SJSA1 (cell line): Measurements from ENCODE around the gene CAST. TPM values are rescaled to one million over a fixed set of nuclear protein-coding genes. Genes with fewer than 3 reads are reported as not detected.

Experiments used
- DNase-seq, 2 experiments: peaks; one replicate each; pipeline ENCODE4 v3.0.0-alpha.2; 2015 to 2020; ENCODE audit warnings: low spot score in 2 of 2, low read depth in 1 of 2
- H3K27ac ChIP-seq: fragments of 250-450 bp; sonication (Bioruptor Pico); 2 replicates; pipeline ENCODE4 v1.5.1; 2020; ENCODE audit warnings: mild to moderate bottlenecking, moderate library complexity
- H3K27me3 ChIP-seq: fragments of 250-450 bp; sonication (Bioruptor Pico); replicated peaks from 2 replicates; pipeline ENCODE4 v1.5.1; 2020; ENCODE audit warnings: mild to moderate bottlenecking, moderate library complexity
- H3K36me3 ChIP-seq: fragments of 250-450 bp; sonication (Bioruptor Pico); 2 replicates; pipeline ENCODE4 v1.5.1; 2020; ENCODE audit warnings: mild to moderate bottlenecking
- H3K4me1 ChIP-seq: fragments of 250-450 bp; sonication (Bioruptor Pico); replicated peaks from 2 replicates; pipeline ENCODE4 v1.6.1; 2021; ENCODE audit warnings: mild to moderate bottlenecking
- H3K4me3 ChIP-seq: fragments of 250-450 bp; sonication (Bioruptor Pico); 2 replicates; pipeline ENCODE4 v1.5.1; 2020; ENCODE audit warnings: mild to moderate bottlenecking
- H3K9me3 ChIP-seq: fragments of 250-450 bp; sonication (Bioruptor Pico); replicated peaks from 2 replicates; pipeline ENCODE4 v1.5.1; 2020; ENCODE audit warnings: mild to moderate bottlenecking
- total RNA-seq: library from RNA; depleted of rRNA; stranded (reverse); fragments of >200 nt; shearing (Covaris generic); gene quantifications from 2 replicates; pipeline ENCODE4 v1.2.3, GENCODE V29; 2014

The CAST gene
- total RNA-seq, 1 experiment from 2014 or later = 234 TPM

DNA sequence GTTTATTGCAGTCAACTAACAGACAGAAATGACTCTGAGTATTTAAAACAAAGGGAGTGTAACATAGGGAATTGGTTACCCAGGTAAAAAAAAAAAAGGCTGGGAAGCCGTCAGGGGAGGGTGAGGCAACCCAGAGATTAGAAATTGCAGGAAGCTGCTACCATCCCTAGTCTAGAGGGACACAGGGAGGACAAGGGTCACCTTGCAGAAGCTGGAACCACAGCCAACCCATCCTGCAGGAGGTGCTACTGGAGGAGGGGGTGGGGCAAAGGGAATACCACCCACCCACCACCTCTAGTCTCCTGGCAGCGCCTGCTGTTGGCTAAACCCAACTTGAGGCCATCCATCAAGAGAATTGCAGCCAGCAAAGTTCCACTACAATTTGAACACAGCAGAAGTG, 6.5 kb downstream of the CAST start:
- Histone ChIP-seq H3K27ac (no peak overlapping the region), H3K27me3 (no peaks in the 10 kb centered on the region; the same call in 1 of the 2 replicates), H3K4me3 (no peak overlapping the region), H3K36me3 (peaks cover 17% of the 10 kb centered on the region), H3K4me1 (peaks cover 19% of the 10 kb centered on the region), H3K9me3 (no peaks in the 10 kb centered on the region)
- DNase-seq = no peak

- Histone ChIP-seq H3K27me3 (no peaks in the 10 kb centered on the region; the same call in 1 of the 2 replicates), H3K36me3 (peaks cover 13% of the 10 kb centered on the region), H3K27ac (no peak overlapping the region), H3K9me3 (no peaks in the 10 kb centered on the region), H3K4me3 (no peak overlapping the region), H3K4me1 (peaks cover 18% of the 10 kb centered on the region)
- DNase-seq = no peak
Measured at GRCh38 chr5:96669909-96670308, 7.7 kb downstream of the CAST start.

DNA sequence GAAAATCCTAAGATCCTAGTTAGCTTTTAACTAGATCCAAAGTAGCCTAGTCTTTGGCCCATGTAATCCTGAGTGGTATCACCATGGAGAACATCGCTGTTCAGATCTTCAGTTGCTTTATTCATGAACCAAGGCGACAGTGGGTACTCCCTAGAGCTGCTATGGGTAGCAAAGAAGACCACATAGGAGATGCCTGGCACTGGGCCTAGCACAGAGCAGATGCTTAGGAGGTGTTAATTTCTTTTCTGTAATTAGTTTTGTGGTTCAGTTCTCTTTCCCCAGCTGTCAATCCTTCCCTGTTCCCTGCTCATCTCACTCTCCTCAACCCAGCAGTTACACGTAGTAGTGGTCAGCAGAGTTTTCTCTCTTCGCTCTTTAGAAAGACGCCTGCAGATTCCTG, 9.3 kb downstream of the CAST start:
- Histone ChIP-seq H3K9me3 (no peaks in the 10 kb centered on the region), H3K27ac (no peak overlapping the region), H3K27me3 (no peaks in the 10 kb centered on the region), H3K4me3 (no peak overlapping the region), H3K4me1 (peaks cover 29% of the 10 kb centered on the region), H3K36me3 (peaks cover 6% of the 10 kb centered on the region; the same call in 1 of the 2 replicates)
- no peak for DNase-seq

DNA sequence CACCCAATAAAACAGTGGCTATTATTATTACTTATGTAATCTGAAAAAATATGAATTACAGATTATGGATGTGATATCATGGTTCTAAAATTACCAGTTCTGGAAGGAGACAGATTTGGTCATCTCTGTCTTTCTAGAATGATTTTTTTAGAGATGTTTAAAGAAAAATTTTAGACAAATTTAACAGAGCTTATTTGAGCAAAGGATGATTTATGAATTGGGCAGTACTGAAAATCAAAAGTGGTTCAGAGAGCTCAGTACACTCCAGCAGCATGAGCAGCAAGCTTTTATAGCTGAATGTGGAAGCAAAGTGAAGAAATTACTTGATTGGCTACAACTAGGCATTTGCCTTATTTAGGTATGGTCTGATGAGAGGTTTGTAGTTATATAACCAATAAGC, 11.0 kb downstream of the CAST start:
- no peak overlapping the region for H3K27ac ChIP-seq
- H3K4me1 ChIP-seq = peaks cover 37% of the 10 kb centered on the region
- no peaks in the 10 kb centered on the region for H3K27me3 ChIP-seq
- no peak for DNase-seq
- no peaks in the 10 kb centered on the region for H3K9me3 ChIP-seq
- H3K36me3 ChIP-seq = peaks cover 14% of the 10 kb centered on the region
- H3K4me3 ChIP-seq = no peak overlapping the region

- peaks cover 45% of the 10 kb centered on the region for H3K4me1 ChIP-seq
Measured at GRCh38 chr5:96675882-96676281, 13.7 kb downstream of the CAST start.

GRCh38 chr5:96677496-96677895, 15.3 kb downstream of the CAST start:
- DNase-seq = no peak
- Histone ChIP-seq H3K4me1 (peaks cover 51% of the 10 kb centered on the region), H3K27me3 (no peaks in the 10 kb centered on the region)

More at GRCh38 chr5:96675882-96676281, 13.7 kb downstream of the CAST start:
- no peak overlapping the region for H3K4me3 ChIP-seq
- DNase-seq = peak in 1 of 2 experiments; percentile 37
- no peak overlapping the region for H3K27ac ChIP-seq
- H3K36me3 ChIP-seq = peaks cover 18% of the 10 kb centered on the region
- H3K27me3 ChIP-seq = no peaks in the 10 kb centered on the region
- no peaks in the 10 kb centered on the region for H3K9me3 ChIP-seq

DNA sequence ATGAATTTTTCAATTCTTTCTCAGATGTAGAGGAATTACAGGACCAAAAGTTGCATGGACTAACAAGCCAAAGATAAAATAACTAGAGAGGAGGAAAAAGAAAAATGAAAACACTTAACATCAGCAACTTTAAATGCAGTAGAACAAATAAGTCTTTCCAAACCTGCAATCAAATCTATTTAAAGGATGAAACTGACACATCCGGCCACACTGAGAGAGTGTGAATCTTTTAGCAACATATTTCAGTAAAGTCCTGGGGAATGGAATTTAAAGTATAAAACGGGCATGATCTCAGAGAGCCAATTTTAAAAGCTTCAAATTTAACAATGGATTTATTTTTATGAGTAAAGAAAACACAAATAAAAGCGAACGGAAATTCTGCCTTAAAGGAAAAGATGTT, 17.1 kb downstream of the CAST start:
- Histone ChIP-seq H3K9me3 (no peaks in the 10 kb centered on the region), H3K4me1 (peaks cover 68% of the 10 kb centered on the region), H3K27me3 (no peaks in the 10 kb centered on the region), H3K36me3 (peaks cover 18% of the 10 kb centered on the region), H3K27ac (peak overlapping the region; percentile 26), H3K4me3 (no peak overlapping the region)
- DNase-seq = peak in 1 of 2 experiments; percentile 52

More at GRCh38 chr5:96677496-96677895, 15.3 kb downstream of the CAST start:
- Histone ChIP-seq H3K36me3 (peaks cover 12% of the 10 kb centered on the region), H3K4me3 (no peak overlapping the region), H3K9me3 (no peaks in the 10 kb centered on the region), H3K27ac (no peak overlapping the region)

- no peak for DNase-seq
- peaks cover 26% of the 10 kb centered on the region for H3K36me3 ChIP-seq
- H3K4me3 ChIP-seq = no peak overlapping the region
- H3K4me1 ChIP-seq = peaks cover 59% of the 10 kb centered on the region
- no peaks in the 10 kb centered on the region for H3K9me3 ChIP-seq
- no peaks in the 10 kb centered on the region for H3K27me3 ChIP-seq
- H3K27ac ChIP-seq = no peak overlapping the region; the same call in 1 of the 2 replicates
Measured at GRCh38 chr5:96680759-96681470, 18.7 kb downstream of the CAST start.

DNA sequence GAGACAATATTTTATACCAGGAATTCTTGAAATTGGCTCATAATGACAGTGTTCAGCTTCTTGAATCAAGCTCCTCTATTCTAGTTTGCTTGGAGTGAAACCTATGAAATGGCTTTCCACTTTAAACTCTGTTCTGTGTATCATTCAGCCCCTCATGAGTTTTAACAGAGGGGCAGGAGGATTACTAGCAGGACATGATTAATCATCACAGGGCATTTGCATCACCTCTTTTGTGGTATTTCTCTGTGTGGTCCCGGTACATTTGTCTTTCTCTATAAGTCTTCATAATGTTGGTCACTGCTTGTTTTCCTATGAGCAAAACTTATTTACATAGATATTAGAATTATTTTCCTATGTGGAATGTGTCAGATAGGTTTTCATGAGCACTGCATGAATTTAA, 21.2 kb downstream of the CAST start:
- no peak overlapping the region for H3K4me3 ChIP-seq
- H3K4me1 ChIP-seq = peaks cover 47% of the 10 kb centered on the region
- 0 out of 2 replicates have a peak overlapping the region, but pooled peaks have one; percentile 19 for H3K27ac ChIP-seq
- DNase-seq = no peak
- peaks cover 20% of the 10 kb centered on the region for H3K36me3 ChIP-seq
- no peaks in the 10 kb centered on the region for H3K27me3 ChIP-seq
- no peaks in the 10 kb centered on the region for H3K9me3 ChIP-seq

DNA sequence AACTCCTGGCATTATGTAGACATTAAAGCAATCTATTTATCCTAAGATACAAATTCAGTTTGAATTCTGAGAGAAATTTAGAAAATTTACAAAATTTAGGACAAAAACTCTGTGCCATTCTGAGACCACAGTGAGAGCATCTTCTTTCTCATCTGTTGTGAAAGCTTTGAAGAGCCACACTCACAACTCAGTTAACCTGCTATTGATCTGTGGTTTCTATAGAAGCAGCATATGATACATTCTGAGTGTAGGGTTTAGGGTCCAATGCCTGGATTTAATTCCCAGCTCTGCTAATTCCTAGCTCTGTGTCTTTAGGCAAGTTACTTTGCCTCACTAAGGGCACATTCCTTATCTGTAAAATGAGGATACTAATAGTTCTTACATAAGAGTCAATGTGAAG, 21.6 kb downstream of the CAST start:
- Histone ChIP-seq H3K4me1 (peaks cover 43% of the 10 kb centered on the region), H3K27me3 (no peaks in the 10 kb centered on the region), H3K4me3 (no peak overlapping the region), H3K9me3 (no peaks in the 10 kb centered on the region), H3K36me3 (peaks cover 21% of the 10 kb centered on the region), H3K27ac (0 out of 2 replicates have a peak overlapping the region, but pooled peaks have one; percentile 19)
- no peak for DNase-seq

GRCh38 chr5:96687080-96687479, 24.9 kb downstream of the CAST start:
- Histone ChIP-seq H3K27me3 (no peaks in the 10 kb centered on the region), H3K9me3 (no peaks in the 10 kb centered on the region), H3K4me1 (peaks cover 30% of the 10 kb centered on the region), H3K4me3 (no peak overlapping the region), H3K27ac (no peak overlapping the region), H3K36me3 (peaks cover 34% of the 10 kb centered on the region)
- DNase-seq = no peak

DNA sequence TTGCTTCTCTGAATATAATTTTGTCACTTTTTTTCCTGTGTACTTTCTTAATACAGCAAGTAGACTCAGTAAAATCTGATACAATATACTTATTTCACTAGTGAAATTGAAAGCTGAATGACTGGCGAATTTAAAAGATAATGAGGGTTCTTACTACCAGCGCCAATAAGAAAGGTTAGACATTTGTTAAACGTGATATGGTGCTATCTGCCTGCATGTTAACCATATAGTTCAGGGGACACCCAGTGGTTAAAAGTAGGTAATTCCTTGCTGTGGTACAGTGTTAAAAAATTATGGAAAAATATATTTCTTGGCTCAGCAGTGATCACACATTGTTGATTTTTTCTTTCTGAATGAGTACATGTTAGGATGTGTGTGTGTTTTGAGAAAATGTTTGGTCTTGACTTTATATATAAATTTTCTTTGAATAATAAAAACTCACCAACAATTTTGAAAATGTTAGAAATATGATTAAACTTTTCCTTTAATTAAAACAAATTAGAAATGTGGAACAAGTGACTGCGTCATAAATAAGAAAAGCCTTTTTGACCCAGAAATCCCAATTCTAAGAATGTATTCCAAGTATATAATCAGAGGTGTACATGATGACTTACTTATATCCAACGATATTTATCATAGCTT, 25.8 kb downstream of the CAST start:
- H3K4me1 ChIP-seq = peaks cover 33% of the 10 kb centered on the region
- no peak overlapping the region for H3K27ac ChIP-seq
- H3K9me3 ChIP-seq = no peaks in the 10 kb centered on the region
- H3K36me3 ChIP-seq = peaks cover 43% of the 10 kb centered on the region
- H3K27me3 ChIP-seq = no peaks in the 10 kb centered on the region
- H3K4me3 ChIP-seq = no peak overlapping the region
- no peak for DNase-seq

GRCh38 chr5:96690861-96691260, 28.7 kb downstream of the CAST start:
- Histone ChIP-seq H3K36me3 (peaks cover 41% of the 10 kb centered on the region), H3K4me3 (no peak overlapping the region), H3K27ac (no peak overlapping the region), H3K9me3 (no peaks in the 10 kb centered on the region), H3K27me3 (no peaks in the 10 kb centered on the region), H3K4me1 (peaks cover 20% of the 10 kb centered on the region)
- DNase-seq = no peak
